ENCODE results near the gene RNF144B.

DNA sequence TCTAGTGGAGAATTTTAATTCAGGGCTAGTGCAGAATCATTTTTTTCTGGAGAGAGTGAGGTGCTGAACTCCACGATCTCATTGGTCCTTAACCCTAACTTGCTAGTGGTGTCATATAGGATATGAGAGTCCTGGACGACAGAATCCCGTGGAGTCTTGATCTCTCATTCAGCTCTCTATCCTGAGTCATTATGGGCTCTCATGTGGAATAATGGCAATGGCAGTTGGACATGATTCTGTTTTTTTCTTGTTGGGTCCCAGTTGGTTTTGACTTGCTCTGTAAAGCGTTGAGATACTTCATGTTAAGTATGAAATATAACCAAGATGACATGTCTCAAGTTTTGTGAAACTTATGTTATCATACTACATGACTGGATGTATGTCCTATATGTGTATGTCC, 6.3 kb upstream of the RNF144B start:
- no peak for TF ChIP-seq ATF1 (CRISPR knock-in tag; IDR thresholded peaks at IDR 0.05)
- no peak for TF ChIP-seq STAT6 (CRISPR knock-in tag; conservative IDR thresholded peaks at IDR 0.05; ENCODE audit: low read depth)
- TF ChIP-seq, protein P1, sequence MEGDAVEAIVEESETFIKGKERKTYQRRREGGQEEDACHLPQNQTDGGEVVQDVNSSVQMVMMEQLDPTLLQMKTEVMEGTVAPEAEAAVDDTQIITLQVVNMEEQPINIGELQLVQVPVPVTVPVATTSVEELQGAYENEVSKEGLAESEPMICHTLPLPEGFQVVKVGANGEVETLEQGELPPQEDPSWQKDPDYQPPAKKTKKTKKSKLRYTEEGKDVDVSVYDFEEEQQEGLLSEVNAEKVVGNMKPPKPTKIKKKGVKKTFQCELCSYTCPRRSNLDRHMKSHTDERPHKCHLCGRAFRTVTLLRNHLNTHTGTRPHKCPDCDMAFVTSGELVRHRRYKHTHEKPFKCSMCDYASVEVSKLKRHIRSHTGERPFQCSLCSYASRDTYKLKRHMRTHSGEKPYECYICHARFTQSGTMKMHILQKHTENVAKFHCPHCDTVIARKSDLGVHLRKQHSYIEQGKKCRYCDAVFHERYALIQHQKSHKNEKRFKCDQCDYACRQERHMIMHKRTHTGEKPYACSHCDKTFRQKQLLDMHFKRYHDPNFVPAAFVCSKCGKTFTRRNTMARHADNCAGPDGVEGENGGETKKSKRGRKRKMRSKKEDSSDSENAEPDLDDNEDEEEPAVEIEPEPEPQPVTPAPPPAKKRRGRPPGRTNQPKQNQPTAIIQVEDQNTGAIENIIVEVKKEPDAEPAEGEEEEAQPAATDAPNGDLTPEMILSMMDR (IDR thresholded peaks at IDR 0.05), result no peak
- TF ChIP-seq ATF3 (CRISPR knock-in tag; conservative IDR thresholded peaks at IDR 0.05), result no peak
- no peak for TF ChIP-seq E2F4 (CRISPR knock-in tag; IDR thresholded peaks at IDR 0.05; ENCODE audit: borderline replicate concordance, low read depth)
- TF ChIP-seq NR3C1 (CRISPR knock-in tag; conservative IDR thresholded peaks at IDR 0.05; ENCODE audit: low read depth), result no peak
- no peak for TF ChIP-seq CBFB (CRISPR knock-in tag; IDR thresholded peaks at IDR 0.05; ENCODE audit: low read depth)
- TF ChIP-seq CREB1 (CRISPR knock-in tag; IDR thresholded peaks at IDR 0.05), result no peak

Data from WTC11 (cell line).